Prostate gland (tissue), 2 donors: ENCODE results near the gene LMAN2. TPM values are rescaled to one million over a fixed set of nuclear protein-coding genes. Genes with fewer than 3 reads are reported as not detected.

ENCODE experiments used
- DNase-seq: peaks from one replicate; pipeline ENCODE4 v3.0.0-alpha.2; 2019; ENCODE audit warnings: low spot score
- H3K27ac ChIP-seq, 2 donors: fragments of 200-600 bp; sonication (generic); 2 replicates each; pipeline ENCODE4 v1.5.1; 2017 to 2019
- H3K27me3 ChIP-seq: fragments of 200-600 bp; sonication (generic); replicated peaks from 2 replicates; pipeline ENCODE4 v1.5.1; 2019; ENCODE audit not compliant: insufficient read depth
- H3K36me3 ChIP-seq, 2 donors: fragments of 200-600 bp; sonication (generic); 1 replicate in 1 of 2; 2 replicates in 1 of 2; pipeline versions ENCODE4 v1.5.1 to v1.8.1; 2017 to 2019
- H3K4me1 ChIP-seq: fragments of 200-600 bp; sonication (generic); replicated peaks from 2 replicates; pipeline ENCODE4 v1.5.1; 2019
- H3K4me3 ChIP-seq, 2 donors: fragments of 200-600 bp; sonication (generic); 2 replicates each; pipeline ENCODE4 v1.5.1; 2017 to 2019
- H3K9me3 ChIP-seq: fragments of 200-600 bp; sonication (generic); 2 replicates; pipeline ENCODE4 v1.5.1; 2017
- POLR2A ChIP-seq: fragments of 450-650 bp; IDR thresholded peaks from one replicate; pipeline ENCODE4 v1.6.1; 2016; ENCODE audit warnings: antibody characterized with exemption, mild to moderate bottlenecking
- POLR2AphosphoS5 ChIP-seq: sonication (generic); formaldehyde crosslinking; IDR thresholded peaks from one replicate; pipeline ENCODE4 v1.6.1; 2017; ENCODE audit warnings: antibody characterized with exemption
- WGBS: methylation state at CpG from one replicate; pipeline ENCODE4 v1.1.5; 2018; 5-methylcytosine and 5-hydroxymethylcytosine counted together
- intact Hi-C: fragments of 100-400 bp; cut with DNase I; formaldehyde crosslinking; loops from one replicate; pipeline ENCODE4 v1.14.2; 2022
- total RNA-seq, 2 donors: library from RNA; depleted of rRNA; stranded (reverse); fragments of >200 nt; gene quantifications; one replicate each; pipeline ENCODE4 v1.1.0, GENCODE V29; 2016
- TF ChIP-seq, protein P1 (sequence below), 4 experiments: fragments of 200-600 bp in 2 of 4; fragments of 450-650 bp in 2 of 4; sonication (generic) in 2 of 4; IDR thresholded peaks; 1 replicate in 3 of 4; 2 replicates in 1 of 4; pipeline ENCODE4 v1.5.1; 2016 to 2019; ENCODE audit warnings: antibody characterized with exemption in 4 of 4, mild to moderate bottlenecking in 2 of 4, moderate library complexity in 2 of 4

The LMAN2 gene
- total RNA-seq, 2 donors from 2014 or later: 350 to 369 TPM

DNA sequence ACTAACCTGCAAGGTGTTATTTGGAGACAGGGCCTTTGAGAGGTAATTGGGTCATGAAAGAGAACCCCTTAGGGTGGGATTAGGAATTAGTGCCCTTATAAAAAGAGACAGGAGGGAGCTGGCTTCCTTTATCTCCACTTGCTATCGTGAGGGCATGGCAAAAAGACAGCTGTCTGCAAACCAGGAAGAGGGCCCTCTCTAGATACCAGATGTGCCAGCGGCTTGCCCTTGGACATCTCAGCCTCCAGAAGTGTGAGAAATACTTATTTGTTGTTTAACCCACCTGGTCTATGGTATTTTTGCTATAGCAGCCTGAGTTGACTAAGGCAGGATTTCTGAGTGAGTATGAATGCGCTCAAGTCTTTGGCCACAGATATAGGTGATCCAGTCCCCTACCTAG lies 5.3 kb upstream of the LMAN2 start:
- TF ChIP-seq, protein P1, sequence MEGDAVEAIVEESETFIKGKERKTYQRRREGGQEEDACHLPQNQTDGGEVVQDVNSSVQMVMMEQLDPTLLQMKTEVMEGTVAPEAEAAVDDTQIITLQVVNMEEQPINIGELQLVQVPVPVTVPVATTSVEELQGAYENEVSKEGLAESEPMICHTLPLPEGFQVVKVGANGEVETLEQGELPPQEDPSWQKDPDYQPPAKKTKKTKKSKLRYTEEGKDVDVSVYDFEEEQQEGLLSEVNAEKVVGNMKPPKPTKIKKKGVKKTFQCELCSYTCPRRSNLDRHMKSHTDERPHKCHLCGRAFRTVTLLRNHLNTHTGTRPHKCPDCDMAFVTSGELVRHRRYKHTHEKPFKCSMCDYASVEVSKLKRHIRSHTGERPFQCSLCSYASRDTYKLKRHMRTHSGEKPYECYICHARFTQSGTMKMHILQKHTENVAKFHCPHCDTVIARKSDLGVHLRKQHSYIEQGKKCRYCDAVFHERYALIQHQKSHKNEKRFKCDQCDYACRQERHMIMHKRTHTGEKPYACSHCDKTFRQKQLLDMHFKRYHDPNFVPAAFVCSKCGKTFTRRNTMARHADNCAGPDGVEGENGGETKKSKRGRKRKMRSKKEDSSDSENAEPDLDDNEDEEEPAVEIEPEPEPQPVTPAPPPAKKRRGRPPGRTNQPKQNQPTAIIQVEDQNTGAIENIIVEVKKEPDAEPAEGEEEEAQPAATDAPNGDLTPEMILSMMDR (IDR thresholded peaks at IDR 0.05): no peak
- TF ChIP-seq POLR2AphosphoS5 (no peak), POLR2A (no peak)
- H3K4me3 ChIP-seq: no peak overlapping the region
- 80% methylated on average over 3 of the region's 3 CpGs for WGBS

DNA sequence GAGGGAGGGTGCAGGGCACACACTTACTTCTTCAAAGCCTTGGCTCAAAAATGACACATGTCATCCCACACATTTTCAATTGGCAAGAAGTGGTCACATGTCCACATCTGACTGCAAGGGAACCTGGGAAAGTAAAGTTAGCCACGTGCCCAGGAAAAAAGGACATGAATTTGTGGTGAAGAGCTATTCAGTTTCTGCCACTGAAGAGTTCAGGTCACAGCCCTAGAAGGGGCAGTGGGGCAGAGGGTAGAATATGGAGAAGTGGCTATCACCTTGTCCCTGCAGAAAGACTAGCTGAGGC lies 4.3 kb upstream of the LMAN2 start:
- Histone ChIP-seq H3K9me3 (no peaks in the 10 kb centered on the region), H3K4me1 (no peaks in the 10 kb centered on the region), H3K4me3 (no peak overlapping the region), H3K36me3 (no peaks in the 10 kb centered on the region), H3K27me3 (no peaks in the 10 kb centered on the region), H3K27ac (no peak overlapping the region)
- TF ChIP-seq, protein P1 (IDR thresholded peaks at IDR 0.05): no peak
- no peak for TF ChIP-seq POLR2A
- 12% methylated on average over 1 of the region's 1 CpG for WGBS
- intact Hi-C loops: loop anchor here (5.0 kb wide), 1 partner anchor 44 kb away; the partner anchor contains the start of gene MXD3
- DNase-seq: no peak

More for the DNA sequence above, 5.3 kb upstream of the LMAN2 start:
- no peaks in the 10 kb centered on the region for H3K36me3 ChIP-seq
- intact Hi-C loops: loop anchor here (5.0 kb wide), 1 partner anchor 44 kb away; the partner anchor contains the start of gene MXD3
- H3K27ac ChIP-seq: no peak overlapping the region
- H3K27me3 ChIP-seq: no peaks in the 10 kb centered on the region
- DNase-seq: no peak
- H3K4me1 ChIP-seq: no peaks in the 10 kb centered on the region
- H3K9me3 ChIP-seq: no peaks in the 10 kb centered on the region

- H3K4me1 ChIP-seq: peaks cover 4% of the 10 kb centered on the region
- no peaks in the 10 kb centered on the region for H3K9me3 ChIP-seq
- no peaks in the 10 kb centered on the region for H3K27me3 ChIP-seq
- H3K36me3 ChIP-seq: no peaks in the 10 kb centered on the region
- intact Hi-C loops: loop anchor here (5.0 kb wide), 1 partner anchor 43 kb away; the partner anchor contains the start of gene MXD3
- no peak for TF ChIP-seq POLR2AphosphoS5
- TF ChIP-seq, protein P1 (IDR thresholded peaks at IDR 0.05): no peak
- no peak for TF ChIP-seq POLR2A
- no peak overlapping the region for H3K27ac ChIP-seq
- H3K4me3 ChIP-seq: no peak overlapping the region
- WGBS: 67% methylated on average over 1 of the region's 1 CpG
- no peak for DNase-seq
Observed at GRCh38 chr5:177355162-177355867, 3.8 kb upstream of the LMAN2 start.

- Histone ChIP-seq H3K36me3 (no peaks in the 10 kb centered on the region), H3K27ac (no peak overlapping the region), H3K4me3 (no peak overlapping the region), H3K27me3 (no peaks in the 10 kb centered on the region), H3K4me1 (peaks cover 9% of the 10 kb centered on the region), H3K9me3 (no peaks in the 10 kb centered on the region)
- intact Hi-C loops: loop anchor here (5.0 kb wide), 1 partner anchor 42 kb away; the partner anchor contains the start of gene MXD3
- DNase-seq: no peak
- 68% methylated on average over 3 of the region's 3 CpGs for WGBS
- TF ChIP-seq POLR2AphosphoS5 (no peak), POLR2A (no peak)
- TF ChIP-seq, protein P1 (IDR thresholded peaks at IDR 0.05): no peak
Observed at GRCh38 chr5:177354711-177355110, 3.2 kb upstream of the LMAN2 start.

DNA sequence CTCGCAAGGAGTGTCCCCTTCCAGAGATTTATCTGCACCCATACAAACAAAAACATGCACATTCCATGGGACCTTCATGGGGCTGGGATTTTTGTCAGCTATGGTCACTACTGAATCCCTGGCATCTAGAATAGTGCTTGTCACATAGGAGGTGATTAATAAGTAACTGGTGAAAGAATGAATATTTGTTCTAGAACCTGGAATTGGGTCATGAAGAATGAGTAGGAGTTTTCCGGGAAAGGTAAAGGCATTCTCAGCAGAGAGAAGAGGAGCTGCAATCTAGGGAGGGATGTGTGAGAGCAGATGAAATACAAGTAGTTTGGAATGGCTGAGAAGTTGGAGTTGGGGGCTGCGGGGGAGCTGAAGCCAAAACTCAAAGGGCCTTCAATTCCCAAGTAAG lies 2.8 kb upstream of the LMAN2 start:
- no peak for TF ChIP-seq POLR2AphosphoS5
- TF ChIP-seq, protein P1 (IDR thresholded peaks at IDR 0.05): no peak
- no peak for TF ChIP-seq POLR2A
- intact Hi-C loops: no loop called here
- H3K4me1 ChIP-seq: peaks cover 12% of the 10 kb centered on the region
- no peak overlapping the region for H3K4me3 ChIP-seq
- no peak for DNase-seq
- H3K27me3 ChIP-seq: no peaks in the 10 kb centered on the region
- no peaks in the 10 kb centered on the region for H3K9me3 ChIP-seq
- H3K36me3 ChIP-seq: no peaks in the 10 kb centered on the region
- no peak overlapping the region for H3K27ac ChIP-seq
- WGBS: 92% methylated on average over 3 of the region's 3 CpGs
